ENCODE measurements around the gene NKAPL.

DNA sequence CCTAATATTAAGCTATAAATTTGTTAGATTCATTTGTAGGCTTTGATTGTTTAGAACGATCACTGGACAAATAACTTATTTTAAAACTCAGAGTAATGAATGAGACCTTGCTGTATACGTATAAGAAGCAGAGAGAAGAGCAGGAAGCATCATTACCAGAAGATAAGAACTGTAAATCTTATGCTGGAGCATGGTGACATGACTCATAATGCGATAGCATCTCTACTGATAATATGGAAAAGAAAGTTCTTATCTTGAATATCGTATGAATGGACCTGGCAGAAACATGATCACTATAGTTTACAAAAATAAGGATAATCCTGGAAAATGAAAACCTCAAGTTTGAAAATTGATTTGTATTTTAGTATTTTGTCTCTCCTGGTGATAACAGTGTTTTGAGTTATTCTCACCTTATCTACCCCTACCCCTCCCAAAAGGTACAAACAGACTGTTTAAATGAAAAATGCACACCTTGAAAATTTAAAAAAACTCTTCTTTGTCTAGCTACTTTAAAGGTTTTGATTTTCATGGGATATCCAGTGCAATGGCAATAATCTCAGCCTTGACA is 5.8 kb downstream of the NKAPL start:
- TF ChIP-seq, protein P1, sequence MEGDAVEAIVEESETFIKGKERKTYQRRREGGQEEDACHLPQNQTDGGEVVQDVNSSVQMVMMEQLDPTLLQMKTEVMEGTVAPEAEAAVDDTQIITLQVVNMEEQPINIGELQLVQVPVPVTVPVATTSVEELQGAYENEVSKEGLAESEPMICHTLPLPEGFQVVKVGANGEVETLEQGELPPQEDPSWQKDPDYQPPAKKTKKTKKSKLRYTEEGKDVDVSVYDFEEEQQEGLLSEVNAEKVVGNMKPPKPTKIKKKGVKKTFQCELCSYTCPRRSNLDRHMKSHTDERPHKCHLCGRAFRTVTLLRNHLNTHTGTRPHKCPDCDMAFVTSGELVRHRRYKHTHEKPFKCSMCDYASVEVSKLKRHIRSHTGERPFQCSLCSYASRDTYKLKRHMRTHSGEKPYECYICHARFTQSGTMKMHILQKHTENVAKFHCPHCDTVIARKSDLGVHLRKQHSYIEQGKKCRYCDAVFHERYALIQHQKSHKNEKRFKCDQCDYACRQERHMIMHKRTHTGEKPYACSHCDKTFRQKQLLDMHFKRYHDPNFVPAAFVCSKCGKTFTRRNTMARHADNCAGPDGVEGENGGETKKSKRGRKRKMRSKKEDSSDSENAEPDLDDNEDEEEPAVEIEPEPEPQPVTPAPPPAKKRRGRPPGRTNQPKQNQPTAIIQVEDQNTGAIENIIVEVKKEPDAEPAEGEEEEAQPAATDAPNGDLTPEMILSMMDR (IDR thresholded peaks at IDR 0.05): no peak
- no peak for TF ChIP-seq POLR2A (IDR thresholded peaks at IDR 0.05)

All from testis (tissue), 2 donors.